ENCODE results near the gene MX1. TPM values are rescaled to one million over a fixed set of nuclear protein-coding genes. Genes with fewer than 3 reads are reported as not detected.

Gene MX1
- total and polyA plus RNA-seq, 11 donors = 6.2 to 53.9 (median 13.6) TPM

- Histone ChIP-seq H3K4me1 (no peaks in the 10 kb centered on the region), H3K27me3 (peaks cover 0 to 22% (median 1%) of the 10 kb centered on the region in 9 donors), H3K36me3 (no peaks in the 10 kb centered on the region), H3K27ac (no peak overlapping the region), H3K4me3 (no peak overlapping the region), H3K9me3 (no peaks in the 10 kb centered on the region)
- DNase-seq = no peak
- no peak for ATAC-seq
- WGBS, 4 donors = 72 to 80% (median 75%) methylated on average over 10 to 11 of the region's 11 CpGs
- intact Hi-C loops (cut with DNase I) = no loop called here
- TF ChIP-seq POLR2A (IDR thresholded peaks at IDR 0.05) (no peak), CTCF (IDR thresholded peaks at IDR 0.05) (no peak)
Measured at GRCh38 chr21:41478319-41479177, 52.5 kb downstream of the MX1 start.

GRCh38 chr21:41479686-41480085 lies 53.6 kb downstream of the MX1 start:
- no peaks in the 10 kb centered on the region for H3K4me1 ChIP-seq
- peaks cover 0 to 20% (median 0%) of the 10 kb centered on the region in 9 donors for H3K27me3 ChIP-seq
- H3K4me3 ChIP-seq = no peak overlapping the region
- 57 to 62% (median 60%) methylated on average over 8 of the region's 8 CpGs for WGBS, 4 donors
- no peaks in the 10 kb centered on the region for H3K36me3 ChIP-seq
- DNase-seq = no peak
- TF ChIP-seq POLR2A (IDR thresholded peaks at IDR 0.05) (no peak), CTCF (IDR thresholded peaks at IDR 0.05) (no peak)
- H3K9me3 ChIP-seq = no peaks in the 10 kb centered on the region
- ATAC-seq = no peak
- no peak overlapping the region for H3K27ac ChIP-seq
- intact Hi-C loops (cut with DNase I) = no loop called here

- intact Hi-C loops (cut with DNase I) = no loop called here
- 79 to 83% (median 82%) methylated on average over 14 to 17 of the region's 17 CpGs for WGBS, 4 donors
- H3K27me3 ChIP-seq = peaks cover 0 to 20% (median 0%) of the 10 kb centered on the region in 9 donors
- ATAC-seq = no peak
- DNase-seq = no peak
- no peaks in the 10 kb centered on the region for H3K9me3 ChIP-seq
- no peak overlapping the region for H3K27ac ChIP-seq
- H3K36me3 ChIP-seq = no peaks in the 10 kb centered on the region
- no peak overlapping the region for H3K4me3 ChIP-seq
- H3K4me1 ChIP-seq = no peaks in the 10 kb centered on the region
- TF ChIP-seq CTCF (IDR thresholded peaks at IDR 0.05) (no peak), POLR2A (IDR thresholded peaks at IDR 0.05) (no peak)
Measured at GRCh38 chr21:41480086-41480690, 54.1 kb downstream of the MX1 start.

- intact Hi-C loops (cut with DNase I) = no loop called here
- peaks cover 0 to 20% (median 0%) of the 10 kb centered on the region in 9 donors for H3K27me3 ChIP-seq
- 74 to 80% (median 77%) methylated on average over 8 of the region's 8 CpGs for WGBS, 4 donors
Measured at GRCh38 chr21:41481191-41481590, 55.2 kb downstream of the MX1 start.

More at GRCh38 chr21:41481191-41481590, 55.2 kb downstream of the MX1 start:
- peaks cover 0 to 1% (median 0%) of the 10 kb centered on the region in 12 donors for H3K4me1 ChIP-seq
- TF ChIP-seq CTCF (IDR thresholded peaks at IDR 0.05) (no peak), POLR2A (IDR thresholded peaks at IDR 0.05) (no peak)
- no peak for DNase-seq
- no peaks in the 10 kb centered on the region for H3K36me3 ChIP-seq
- no peaks in the 10 kb centered on the region for H3K9me3 ChIP-seq
- no peak for ATAC-seq
- no peak overlapping the region for H3K27ac ChIP-seq
- no peak overlapping the region for H3K4me3 ChIP-seq
